22Rv1 (cell line): ENCODE data around the gene PAK4.

Experiments used
- CTCF ChIP-seq: fragments of 450-650 bp; IDR thresholded peaks from 2 replicates; pipeline ENCODE4 v1.5.1; 2017; ENCODE audit warnings: mild to moderate bottlenecking
- ZFX ChIP-seq: fragments of 450-650 bp; IDR thresholded peaks from 2 replicates; pipeline ENCODE4 v1.6.1; 2017; ENCODE audit warnings: antibody characterized with exemption, borderline replicate concordance

GRCh38 chr19:39157997-39158389 lies 32.4 kb downstream of the PAK4 start:
- TF ChIP-seq CTCF = no peak
- TF ChIP-seq ZFX = no peak
